CD4-positive, alpha-beta T cell (primary cell): ENCODE results near the gene USP26. TPM values are rescaled to one million over a fixed set of nuclear protein-coding genes. Genes with fewer than 3 reads are reported as not detected.

ENCODE experiments used
- ATAC-seq: fragments of 200-7000 bp; cut with Tn5 transposase; one replicate; pipeline ENCODE4 v1.10.0; 2022; ENCODE audit warnings: mild to moderate bottlenecking; ENCODE audit not compliant: poor library complexity
- CTCF ChIA-PET: fragments of 350-600 bp; sonication (Branson Sonifier 250); formaldehyde crosslinking; loops from one replicate; lab custom pipeline; 2021; ENCODE audit warnings: antibody characterized with exemption, inconsistent platforms; lab: Charles Lee
- POLR2A ChIA-PET: fragments of 350-600 bp; sonication (Branson Sonifier 250); formaldehyde crosslinking; loops from one replicate; lab custom pipeline; 2021; ENCODE audit warnings: antibody characterized with exemption, inconsistent platforms; lab: Charles Lee
- DNase-seq, 14 experiments: peaks; one replicate each; pipeline ENCODE4 v3.0.0-alpha.2; 2013 to 2020; ENCODE audit warnings: mixed read lengths in 2 of 14
- H3K27ac ChIP-seq, 2 donors: one replicate each; pipeline versions ENCODE4 v1.5.1 to v1.7.0; 2013; ENCODE audit warnings: low read length in 2 of 2, low read depth in 1 of 2, mild to moderate bottlenecking in 1 of 2
- H3K27me3 ChIP-seq, 2 experiments: 1 replicate in 1 of 2; 2 replicates in 1 of 2; pipeline versions ENCODE4 v1.6.1 to v1.7.0; 2013; ENCODE audit warnings: low read length in 2 of 2, control low read depth in 1 of 2, mild to moderate bottlenecking in 1 of 2, moderate library complexity in 1 of 2; ENCODE audit not compliant: insufficient read depth in 2 of 2, control insufficient read depth in 1 of 2
- H3K36me3 ChIP-seq: one replicate; pipeline ENCODE4 v1.6.1; 2013; ENCODE audit warnings: low read length, control low read depth; ENCODE audit not compliant: insufficient read depth
- H3K4me1 ChIP-seq: one replicate; pipeline ENCODE4 v1.6.1; 2013; ENCODE audit warnings: low read length, control low read depth; ENCODE audit not compliant: insufficient read depth
- H3K4me3 ChIP-seq: one replicate; pipeline ENCODE4 v1.5.1; 2013; ENCODE audit warnings: mild to moderate bottlenecking, low read length, moderate library complexity
- H3K9me3 ChIP-seq, 2 experiments: 1 replicate in 1 of 2; 2 replicates in 1 of 2; pipeline versions ENCODE4 v1.6.1 to v1.7.0; 2013; ENCODE audit warnings: low read length in 2 of 2, mild to moderate bottlenecking in 2 of 2, control low read depth in 1 of 2, moderate library complexity in 1 of 2; ENCODE audit not compliant: control insufficient read depth in 1 of 2, insufficient read depth in 1 of 2
- H3K27ac Mint-ChIP-seq: one replicate; pipeline ENCODE4 v1.8.0; 2020; ENCODE audit warnings: mixed read lengths
- H3K27me3 Mint-ChIP-seq: one replicate; pipeline ENCODE4 v1.8.0; 2021; ENCODE audit warnings: mixed read lengths
- H3K36me3 Mint-ChIP-seq: one replicate; pipeline ENCODE4 v1.8.0; 2021; ENCODE audit warnings: low read depth, mixed read lengths
- H3K4me1 Mint-ChIP-seq: one replicate; pipeline ENCODE4 v1.8.0; 2021; ENCODE audit warnings: low read depth, mixed read lengths
- H3K4me3 Mint-ChIP-seq: one replicate; pipeline ENCODE4 v1.8.0; 2020; ENCODE audit warnings: mild to moderate bottlenecking, mixed read lengths
- H3K9me3 Mint-ChIP-seq: one replicate; pipeline ENCODE4 v1.8.0; 2020; ENCODE audit warnings: mixed read lengths
- intact Hi-C, 2 experiments: fragments of 100-400 bp; cut with DNase I in 1 of 2; cut with micrococcal nuclease in 1 of 2; formaldehyde crosslinking; loops; one replicate each; pipeline versions ENCODE4 v1.15.1 to v1.9.0; 2023 to 2025; cut with DNase I, micrococcal nuclease
- total RNA-seq, 174 experiments: library from RNA in 2 of 174; stranded (reverse) in 2 of 174; gene quantifications; one replicate each; pipeline ENCODE4 v1.2.3 and lab custom pipeline; 2021 to 2026
- TF ChIP-seq, protein P1 (sequence below): fragments of 200-600 bp; IDR thresholded peaks from one replicate; pipeline ENCODE4 v1.8.0; 2022; ENCODE audit warnings: antibody characterized with exemption, mild to moderate bottlenecking

USP26 gene
- total RNA-seq, 2 experiments from 2014 or later = not detected

DNA sequence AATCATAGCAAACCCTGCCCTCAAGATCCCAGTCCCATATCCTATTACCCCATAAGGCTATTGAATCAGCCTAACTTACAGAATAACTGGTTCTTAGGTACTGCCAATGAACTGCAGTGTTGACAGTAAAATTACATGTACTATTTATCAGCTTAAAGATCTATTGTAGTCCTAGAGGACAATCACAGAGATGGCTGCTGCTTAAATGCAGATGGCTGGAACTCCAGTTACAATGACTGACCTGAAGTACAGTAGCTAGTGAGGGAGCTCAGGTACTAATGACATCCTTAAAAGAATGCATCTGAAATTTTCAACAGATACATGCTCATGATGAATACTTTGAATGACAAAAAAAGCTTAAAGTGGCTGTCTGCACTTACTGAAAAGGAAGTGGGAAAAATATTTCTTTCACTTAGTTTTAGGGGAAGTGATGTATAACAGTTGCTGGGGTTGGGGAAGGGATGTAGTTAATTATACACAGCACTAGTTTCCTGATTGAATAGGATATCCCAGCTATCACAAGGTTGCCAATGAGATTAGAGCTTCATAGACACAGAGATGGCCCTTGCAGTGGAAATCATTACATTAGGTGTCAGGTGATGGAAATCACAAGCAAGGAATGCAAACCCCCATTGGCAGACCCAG, 42.0 kb downstream of the USP26 start:
- Mint-ChIP-seq H3K4me3 (no peak overlapping the region), H3K27ac (no peak overlapping the region), H3K27me3 (peaks cover 4% of the 10 kb centered on the region), H3K9me3 (no peaks in the 10 kb centered on the region), H3K4me1 (no peaks in the 10 kb centered on the region), H3K36me3 (no peaks in the 10 kb centered on the region)
- H3K36me3 ChIP-seq = no peaks in the 10 kb centered on the region
- POLR2A ChIA-PET = no interaction called here
- CTCF ChIA-PET = no interaction called here
- no peaks in the 10 kb centered on the region for H3K4me1 ChIP-seq
- no peak overlapping the region for H3K4me3 ChIP-seq
- intact Hi-C loops = no loop called here
- no peak overlapping the region for H3K27ac ChIP-seq
- TF ChIP-seq, protein P1, sequence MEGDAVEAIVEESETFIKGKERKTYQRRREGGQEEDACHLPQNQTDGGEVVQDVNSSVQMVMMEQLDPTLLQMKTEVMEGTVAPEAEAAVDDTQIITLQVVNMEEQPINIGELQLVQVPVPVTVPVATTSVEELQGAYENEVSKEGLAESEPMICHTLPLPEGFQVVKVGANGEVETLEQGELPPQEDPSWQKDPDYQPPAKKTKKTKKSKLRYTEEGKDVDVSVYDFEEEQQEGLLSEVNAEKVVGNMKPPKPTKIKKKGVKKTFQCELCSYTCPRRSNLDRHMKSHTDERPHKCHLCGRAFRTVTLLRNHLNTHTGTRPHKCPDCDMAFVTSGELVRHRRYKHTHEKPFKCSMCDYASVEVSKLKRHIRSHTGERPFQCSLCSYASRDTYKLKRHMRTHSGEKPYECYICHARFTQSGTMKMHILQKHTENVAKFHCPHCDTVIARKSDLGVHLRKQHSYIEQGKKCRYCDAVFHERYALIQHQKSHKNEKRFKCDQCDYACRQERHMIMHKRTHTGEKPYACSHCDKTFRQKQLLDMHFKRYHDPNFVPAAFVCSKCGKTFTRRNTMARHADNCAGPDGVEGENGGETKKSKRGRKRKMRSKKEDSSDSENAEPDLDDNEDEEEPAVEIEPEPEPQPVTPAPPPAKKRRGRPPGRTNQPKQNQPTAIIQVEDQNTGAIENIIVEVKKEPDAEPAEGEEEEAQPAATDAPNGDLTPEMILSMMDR = no peak
- ATAC-seq (no peak), DNase-seq (no peak)
- no peaks in the 10 kb centered on the region for H3K9me3 ChIP-seq
- H3K27me3 ChIP-seq = no peaks in the 10 kb centered on the region

DNA sequence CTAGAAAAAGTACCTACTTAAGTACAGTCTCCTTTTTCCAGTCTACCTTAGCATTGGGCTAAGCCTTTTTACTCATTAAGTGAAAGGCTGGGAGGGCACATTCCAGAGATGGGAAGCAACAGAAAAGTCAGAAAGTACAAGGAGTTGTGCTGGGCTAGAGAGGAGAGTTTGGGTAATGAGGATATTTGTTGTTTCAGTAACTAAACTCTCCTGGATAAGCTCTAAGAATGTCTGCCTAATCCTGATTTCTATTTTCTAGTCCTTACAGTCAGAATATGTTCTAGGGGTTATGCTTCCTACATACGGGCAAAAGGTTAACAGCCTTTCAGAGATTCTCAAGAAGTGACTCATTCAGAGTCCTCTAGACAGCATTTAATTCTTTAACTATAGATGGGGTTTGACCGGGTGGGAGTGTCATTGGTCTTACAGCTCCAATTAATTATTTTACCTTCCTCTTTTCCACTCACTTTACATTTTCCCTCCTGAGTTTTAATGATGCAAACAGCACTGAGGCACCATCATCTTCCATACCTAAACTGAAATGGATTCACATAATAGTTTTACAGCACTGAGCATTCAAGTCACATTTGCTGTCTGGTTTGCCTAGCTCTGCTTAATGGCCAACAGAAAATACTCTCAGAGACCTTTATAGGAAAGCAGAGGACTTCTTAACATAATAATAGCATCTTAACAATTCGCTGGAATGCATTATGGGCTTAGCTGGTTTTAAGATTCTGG, 42.9 kb downstream of the USP26 start:
- Mint-ChIP-seq H3K4me3 (no peak overlapping the region), H3K36me3 (no peaks in the 10 kb centered on the region), H3K27me3 (peaks cover 4% of the 10 kb centered on the region), H3K4me1 (no peaks in the 10 kb centered on the region), H3K27ac (no peak overlapping the region), H3K9me3 (no peaks in the 10 kb centered on the region)
- POLR2A ChIA-PET = no interaction called here
- Histone ChIP-seq H3K4me3 (no peak overlapping the region), H3K4me1 (no peaks in the 10 kb centered on the region), H3K36me3 (no peaks in the 10 kb centered on the region), H3K27ac (no peak overlapping the region), H3K9me3 (no peaks in the 10 kb centered on the region), H3K27me3 (no peaks in the 10 kb centered on the region)
- ATAC-seq = no peak
- DNase-seq = no peak
- TF ChIP-seq, protein P1 = no peak
- intact Hi-C loops = no loop called here
- CTCF ChIA-PET = no interaction called here

DNA sequence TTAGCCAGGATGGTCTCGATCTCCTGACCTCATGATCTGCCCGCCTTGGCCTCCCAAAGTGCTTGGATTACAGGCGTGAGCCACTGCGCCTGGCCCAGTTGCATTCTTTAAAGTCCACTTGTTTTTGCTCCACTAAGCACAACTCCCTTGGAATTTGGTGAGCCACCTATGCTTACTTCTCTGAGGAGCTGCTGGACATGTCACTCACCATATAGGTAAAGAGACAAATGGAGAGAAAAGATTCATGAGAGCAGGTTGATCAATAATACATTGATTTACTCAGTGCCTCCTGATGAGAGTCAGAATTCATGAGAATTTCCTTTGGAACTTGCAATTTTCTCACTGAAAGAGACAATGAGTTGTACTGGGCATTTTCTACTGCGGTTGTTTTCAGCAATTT, 48.2 kb downstream of the USP26 start:
- H3K27me3 ChIP-seq = no peaks in the 10 kb centered on the region
- H3K4me1 ChIP-seq = no peaks in the 10 kb centered on the region
- POLR2A ChIA-PET = no interaction called here
- DNase-seq = no peak
- Mint-ChIP-seq H3K9me3 (no peaks in the 10 kb centered on the region), H3K36me3 (no peaks in the 10 kb centered on the region), H3K27ac (no peak overlapping the region), H3K4me3 (no peak overlapping the region), H3K4me1 (no peaks in the 10 kb centered on the region), H3K27me3 (peaks cover 4% of the 10 kb centered on the region)
- no peaks in the 10 kb centered on the region for H3K9me3 ChIP-seq
- CTCF ChIA-PET = no interaction called here
- no peak overlapping the region for H3K4me3 ChIP-seq
- H3K36me3 ChIP-seq = no peaks in the 10 kb centered on the region
- ATAC-seq = no peak
- H3K27ac ChIP-seq = no peak overlapping the region
- TF ChIP-seq, protein P1 = no peak
- intact Hi-C loops = no loop called here
